AG04449 (cell line): Measurements from ENCODE around the gene RASSF10.

Source experiments
- CTCF ChIA-PET: fragments of 350-600 bp; formaldehyde crosslinking; extraction: SDS; loops from one replicate; lab custom pipeline; 2021; ENCODE audit warnings: antibody characterized with exemption; lab: Yijun Ruan, JAX
- POLR2A ChIA-PET: fragments of 400-600, 350-600 bp; formaldehyde crosslinking; extraction: SDS; loops from one replicate; lab custom pipeline; 2020; ENCODE audit warnings: antibody characterized with exemption, inconsistent platforms; lab: Yijun Ruan, JAX
- DNase-seq: peaks from one replicate; pipeline ENCODE4 v3.0.0-alpha.2; 2010; ENCODE audit warnings: low read depth, low spot score
- H3K4me3 ChIP-seq: 2 replicates; pipeline ENCODE4 v1.5.1; 2011; ENCODE audit warnings: low read depth, mild to moderate bottlenecking, control low read depth, low read length
- TF ChIP-seq, protein P1 (sequence below): IDR thresholded peaks from one replicate; pipeline ENCODE4 v1.5.1; 2011; ENCODE audit warnings: mild to moderate bottlenecking, moderate library complexity, low read length, control low read depth, inconsistent platforms; ENCODE audit not compliant: insufficient read depth; ENCODE audit errors: missing control alignments

The RASSF10 gene

DNA sequence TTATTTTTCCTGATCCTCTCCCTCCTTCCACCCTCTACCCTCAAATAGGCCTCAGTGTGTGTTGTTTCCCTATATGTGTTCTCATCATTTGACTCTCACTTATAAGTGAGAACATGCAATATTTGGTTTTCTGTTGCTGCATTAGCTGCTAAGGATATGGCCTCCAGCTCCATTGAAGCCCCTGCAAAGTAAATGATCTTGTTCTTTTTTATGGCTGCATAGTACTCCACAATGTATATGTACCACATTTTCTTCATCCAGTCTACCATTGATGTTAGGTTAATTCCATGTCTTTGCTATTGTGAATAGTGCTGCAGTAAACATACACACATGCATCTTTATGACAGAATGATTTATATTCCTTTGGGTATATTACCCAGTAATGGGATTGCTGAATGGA lies 13.3 kb upstream of the RASSF10 start:
- ChIA-PET CTCF (no interaction called here), POLR2A (no interaction called here)
- TF ChIP-seq, protein P1, sequence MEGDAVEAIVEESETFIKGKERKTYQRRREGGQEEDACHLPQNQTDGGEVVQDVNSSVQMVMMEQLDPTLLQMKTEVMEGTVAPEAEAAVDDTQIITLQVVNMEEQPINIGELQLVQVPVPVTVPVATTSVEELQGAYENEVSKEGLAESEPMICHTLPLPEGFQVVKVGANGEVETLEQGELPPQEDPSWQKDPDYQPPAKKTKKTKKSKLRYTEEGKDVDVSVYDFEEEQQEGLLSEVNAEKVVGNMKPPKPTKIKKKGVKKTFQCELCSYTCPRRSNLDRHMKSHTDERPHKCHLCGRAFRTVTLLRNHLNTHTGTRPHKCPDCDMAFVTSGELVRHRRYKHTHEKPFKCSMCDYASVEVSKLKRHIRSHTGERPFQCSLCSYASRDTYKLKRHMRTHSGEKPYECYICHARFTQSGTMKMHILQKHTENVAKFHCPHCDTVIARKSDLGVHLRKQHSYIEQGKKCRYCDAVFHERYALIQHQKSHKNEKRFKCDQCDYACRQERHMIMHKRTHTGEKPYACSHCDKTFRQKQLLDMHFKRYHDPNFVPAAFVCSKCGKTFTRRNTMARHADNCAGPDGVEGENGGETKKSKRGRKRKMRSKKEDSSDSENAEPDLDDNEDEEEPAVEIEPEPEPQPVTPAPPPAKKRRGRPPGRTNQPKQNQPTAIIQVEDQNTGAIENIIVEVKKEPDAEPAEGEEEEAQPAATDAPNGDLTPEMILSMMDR: no peak
- no peak overlapping the region for H3K4me3 ChIP-seq
- DNase-seq: no peak

DNA sequence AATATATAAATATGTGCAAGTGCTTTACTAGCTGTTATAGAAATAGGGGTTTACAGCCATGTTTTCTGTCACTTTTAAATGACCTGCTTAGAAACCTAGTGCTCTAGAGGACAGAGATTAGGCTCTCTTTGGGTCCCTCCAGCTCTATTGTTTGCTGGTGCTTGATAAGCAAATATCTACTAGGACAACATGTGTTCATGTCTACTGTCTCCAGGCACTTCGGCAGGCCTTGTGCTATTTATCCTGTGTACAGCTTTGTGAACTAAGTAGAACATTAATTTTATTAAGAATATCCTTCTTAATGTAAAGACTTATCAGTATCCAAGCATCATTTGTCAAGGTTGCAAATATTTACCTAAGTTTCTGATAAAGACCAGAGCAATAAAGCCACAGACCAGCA lies 11.9 kb upstream of the RASSF10 start:
- CTCF ChIA-PET: no interaction called here
- no peak overlapping the region for H3K4me3 ChIP-seq
- TF ChIP-seq, protein P1: no peak
- DNase-seq: no peak
- POLR2A ChIA-PET: no interaction called here

DNA sequence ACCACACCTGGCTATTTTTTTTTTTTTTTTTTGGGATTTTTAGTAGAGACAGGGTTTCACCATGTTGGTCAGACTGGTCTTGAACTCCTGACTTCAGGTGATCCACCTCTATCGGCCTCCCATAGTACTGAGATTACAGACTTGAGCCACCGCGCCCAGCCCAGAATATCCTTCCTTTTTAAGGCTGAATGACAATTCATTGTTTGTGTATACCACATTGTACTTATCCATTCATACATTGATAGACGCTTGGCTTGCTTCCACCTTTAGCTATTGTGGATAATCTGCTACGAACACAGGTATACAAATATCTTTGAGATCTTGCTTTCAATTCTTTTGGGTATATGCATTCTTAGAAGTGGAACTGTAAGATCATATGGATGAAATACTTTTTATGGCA lies 10.8 kb upstream of the RASSF10 start:
- TF ChIP-seq, protein P1: no peak
- CTCF ChIA-PET: interaction anchor here (1.2 to 1.7 kb wide), 3 partner anchors 33 to 155 kb away, joined by 3 to 4 read pairs (median 3); no protein-coding TSS in a partner anchor
- DNase-seq: no peak
- POLR2A ChIA-PET: no interaction called here
- H3K4me3 ChIP-seq: no peak overlapping the region

DNA sequence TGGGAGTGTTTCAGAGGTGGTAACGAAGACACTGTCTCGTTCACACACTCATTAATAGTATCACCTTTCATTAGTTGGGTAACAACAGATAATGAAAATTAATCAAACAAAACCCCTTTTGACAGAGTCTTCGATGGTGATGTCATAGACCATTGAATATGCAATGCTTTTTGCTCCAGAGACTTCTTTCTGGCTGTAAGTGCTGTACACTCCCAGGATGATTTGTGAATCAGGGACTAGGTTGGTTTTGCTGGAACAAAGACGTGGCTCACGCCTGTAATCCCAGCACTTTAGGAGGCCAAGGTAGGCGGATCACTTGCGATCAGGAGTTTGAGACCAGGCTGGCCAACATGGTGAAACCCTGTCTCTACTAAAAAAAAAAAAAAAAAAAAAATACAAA lies 9.5 kb upstream of the RASSF10 start:
- TF ChIP-seq, protein P1: no peak
- no peak for DNase-seq
- ChIA-PET CTCF (interaction anchor here (1.2 to 1.7 kb wide), 2 partner anchors 34 to 35 kb away, joined by 3 to 4 read pairs; no protein-coding TSS in a partner anchor), POLR2A (no interaction called here)
- no peak overlapping the region for H3K4me3 ChIP-seq

DNA sequence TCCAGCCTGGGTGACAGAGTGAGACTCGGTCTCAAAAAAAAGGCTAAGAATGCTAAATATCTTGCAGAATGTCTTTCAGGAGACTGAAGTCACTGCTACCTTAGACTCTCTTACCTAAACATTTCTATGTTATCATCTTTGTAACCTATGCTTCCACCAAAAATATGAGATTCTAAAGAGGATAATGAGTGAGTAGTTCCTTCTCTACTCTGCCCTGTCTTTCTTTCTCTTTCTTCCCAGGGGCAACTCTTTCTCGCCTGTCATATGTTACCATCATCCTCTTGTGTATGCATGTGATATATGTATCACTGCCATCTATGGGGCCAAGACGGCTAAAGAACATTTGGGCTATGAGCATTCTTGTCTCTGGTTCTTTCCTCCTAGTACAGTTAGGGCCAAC lies 9.0 kb upstream of the RASSF10 start:
- POLR2A ChIA-PET: no interaction called here
- no peak overlapping the region for H3K4me3 ChIP-seq
- CTCF ChIA-PET: no interaction called here
- TF ChIP-seq, protein P1: no peak
- no peak for DNase-seq

DNA sequence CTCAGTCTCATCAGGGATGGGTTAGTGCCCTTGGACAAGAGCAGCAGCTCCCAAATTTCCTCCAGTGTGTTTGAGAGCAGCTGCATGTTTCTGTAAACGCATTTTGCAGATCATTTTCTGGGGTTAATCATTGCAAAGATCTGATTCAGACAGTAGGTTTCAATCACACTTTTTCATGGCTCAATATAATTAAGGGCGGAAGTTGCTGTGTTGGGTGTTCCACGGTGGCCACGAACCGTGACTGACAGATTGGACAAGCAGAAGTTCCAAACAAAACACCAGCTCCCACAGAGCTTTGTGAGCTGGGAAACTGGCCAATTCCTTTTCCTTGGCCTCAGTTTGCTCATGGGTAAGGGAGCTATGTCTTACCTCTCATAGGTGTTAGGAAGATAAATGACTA lies 8.4 kb upstream of the RASSF10 start:
- CTCF ChIA-PET: no interaction called here
- H3K4me3 ChIP-seq: no peak overlapping the region

More for the DNA sequence above, 8.4 kb upstream of the RASSF10 start:
- DNase-seq: no peak
- POLR2A ChIA-PET: no interaction called here
- TF ChIP-seq, protein P1: no peak
